ENCODE measurements around the gene ZFP37. TPM values are rescaled to one million over a fixed set of nuclear protein-coding genes. Genes with fewer than 3 reads are reported as not detected.
A peak's percentile ranks its signal among the peaks of the same experiment; 100 is the strongest.
"Not testable (repeated sequence)": the region's sequence is repeated elsewhere in the genome, so short reads cannot be mapped to it uniquely, and the experiment has no call there.

Gene ZFP37
- total RNA-seq (2014; rRNA removed; shearing (Covaris generic)) = not detected in 2 replicates

- peak; percentile 1 for DNase-seq (ENCODE audit: low spot score)
Observed at GRCh38 chr9:113056191-113057106, at the start of gene ZFP37. TSS of gene ZFP37 (minus strand) at chr9:113056724. CDS start at chr9:113056688, 36 bp downstream.

- DNase-seq (ENCODE audit: low spot score) = not testable (repeated sequence)
Observed at GRCh38 chr9:113105345-113105744, 48.8 kb upstream of the ZFP37 start.

GRCh38 chr9:113095561-113095960 lies 39.0 kb upstream of the ZFP37 start:
- DNase-seq (ENCODE audit: low spot score) = no peak

- not testable (repeated sequence) for DNase-seq (ENCODE audit: low spot score)
Observed at GRCh38 chr9:113089924-113090323, 33.4 kb upstream of the ZFP37 start.

- DNase-seq (ENCODE audit: low spot score) = not testable (repeated sequence)
Observed at GRCh38 chr9:113089143-113089505, 32.6 kb upstream of the ZFP37 start.

DNA sequence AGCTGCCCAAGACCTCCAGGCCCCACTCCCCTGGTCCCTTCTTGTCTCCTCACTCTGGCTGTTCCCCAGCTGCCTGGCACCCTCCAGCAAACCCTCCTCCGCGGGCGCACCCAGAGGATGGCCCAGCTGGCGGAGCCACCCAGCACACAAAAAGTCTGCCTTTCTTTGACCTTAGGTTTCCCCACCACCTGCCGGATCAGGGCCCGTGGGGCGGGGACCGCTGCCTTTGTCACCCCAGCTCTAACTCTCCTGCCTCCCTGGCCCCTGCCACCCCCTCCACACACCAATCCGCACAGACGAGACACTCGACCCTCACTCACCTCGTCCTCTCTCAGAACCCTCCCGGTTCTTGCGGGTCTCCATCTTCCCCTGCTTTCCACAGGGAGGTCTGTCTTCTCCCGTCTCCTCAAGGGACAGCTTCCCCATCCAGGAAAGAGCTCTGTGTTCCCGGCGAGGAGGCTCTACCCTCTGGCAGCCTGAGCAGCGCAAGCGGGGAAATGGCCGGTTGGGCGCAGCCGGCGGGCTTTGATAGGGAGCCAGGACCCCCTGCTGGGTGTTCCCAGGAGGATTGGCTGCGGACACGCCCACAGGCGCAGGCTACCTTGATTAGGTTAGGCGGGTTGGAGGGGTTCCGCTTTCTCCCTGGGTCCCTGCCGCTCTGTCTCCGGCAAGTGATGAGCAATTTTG lies 32.1 kb upstream of the ZFP37 start:
- DNase-seq (ENCODE audit: low spot score) = not testable (repeated sequence)

- DNase-seq (ENCODE audit: low spot score) = not testable (repeated sequence)
Observed at GRCh38 chr9:113062932-113063310, 6.4 kb upstream of the ZFP37 start.

DNA sequence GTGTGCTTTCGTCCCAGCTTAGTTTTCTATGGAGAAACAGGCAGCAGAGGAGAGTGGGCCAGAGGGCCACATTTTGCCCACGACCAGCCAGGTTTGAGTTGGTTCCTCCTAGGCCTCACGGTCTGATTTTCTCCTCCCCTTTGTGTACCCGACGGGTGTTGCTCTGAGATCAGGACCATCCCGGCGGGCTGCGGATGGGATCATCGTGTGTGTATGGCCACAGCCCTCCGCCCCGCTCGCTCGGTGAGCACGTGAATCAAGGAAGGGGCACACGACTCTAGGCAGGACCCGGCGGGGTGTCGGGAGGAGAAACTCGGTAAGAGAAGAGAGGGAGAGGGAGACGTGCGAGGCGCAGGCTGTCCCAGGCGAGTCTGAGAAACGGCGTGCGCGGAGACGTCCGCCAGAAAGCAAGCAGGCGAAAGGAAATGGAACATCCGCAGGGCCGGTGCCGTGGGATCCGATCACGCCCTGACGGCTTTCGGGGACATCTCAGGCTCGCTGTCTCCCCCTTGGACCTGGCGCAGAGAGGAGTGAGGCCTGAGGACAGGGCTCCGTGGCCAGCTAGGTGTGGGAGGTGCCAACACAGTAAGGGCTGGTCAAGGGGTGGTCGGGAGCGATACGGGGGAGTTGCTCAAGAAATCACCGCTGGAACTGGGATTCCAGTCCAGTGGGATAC lies 5.9 kb upstream of the ZFP37 start:
- not testable (repeated sequence) for DNase-seq (ENCODE audit: low spot score)

- DNase-seq (ENCODE audit: low spot score) = not testable (repeated sequence)
Observed at GRCh38 chr9:113061072-113061850, 4.7 kb upstream of the ZFP37 start.

DNA sequence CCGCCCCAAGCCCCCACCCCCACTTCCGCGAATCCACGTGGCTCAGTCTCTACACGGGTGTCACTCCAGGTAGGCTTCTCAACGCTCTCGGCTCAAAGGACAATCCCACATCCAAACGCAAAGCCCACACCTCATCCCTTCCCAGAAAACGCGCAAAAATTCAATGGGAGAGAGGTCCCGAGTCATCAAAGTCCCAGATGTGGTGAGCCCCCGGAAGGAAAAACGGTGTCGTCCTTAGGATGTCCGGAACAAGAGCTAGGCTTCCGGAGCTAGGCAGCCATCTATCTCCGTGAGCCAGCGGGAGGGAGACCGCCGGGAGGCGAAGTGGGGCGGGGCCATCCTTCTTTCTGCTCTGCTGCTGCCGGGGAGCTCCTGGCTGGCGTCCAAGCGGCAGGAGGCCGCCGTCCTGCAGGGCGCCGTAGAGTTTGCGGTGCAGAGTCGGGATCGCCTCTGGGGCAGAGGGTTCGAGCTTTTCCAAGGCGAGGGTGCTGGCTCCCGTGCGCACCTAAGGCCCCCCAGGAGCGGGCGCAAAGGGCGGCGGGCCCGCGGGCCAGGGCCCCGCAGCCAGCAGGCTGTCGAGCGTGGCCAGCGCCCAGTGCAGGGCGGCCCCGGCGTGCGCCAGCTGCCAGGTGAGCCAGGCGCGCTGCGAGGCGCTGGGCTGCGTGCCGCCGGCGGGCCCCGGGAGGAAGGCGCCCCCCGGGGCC lies 3.2 kb upstream of the ZFP37 start:
- not testable (repeated sequence) for DNase-seq (ENCODE audit: low spot score)

- DNase-seq (ENCODE audit: low spot score) = no peak
Observed at GRCh38 chr9:113057193-113057592, 669 bp upstream of the ZFP37 start.

DNA sequence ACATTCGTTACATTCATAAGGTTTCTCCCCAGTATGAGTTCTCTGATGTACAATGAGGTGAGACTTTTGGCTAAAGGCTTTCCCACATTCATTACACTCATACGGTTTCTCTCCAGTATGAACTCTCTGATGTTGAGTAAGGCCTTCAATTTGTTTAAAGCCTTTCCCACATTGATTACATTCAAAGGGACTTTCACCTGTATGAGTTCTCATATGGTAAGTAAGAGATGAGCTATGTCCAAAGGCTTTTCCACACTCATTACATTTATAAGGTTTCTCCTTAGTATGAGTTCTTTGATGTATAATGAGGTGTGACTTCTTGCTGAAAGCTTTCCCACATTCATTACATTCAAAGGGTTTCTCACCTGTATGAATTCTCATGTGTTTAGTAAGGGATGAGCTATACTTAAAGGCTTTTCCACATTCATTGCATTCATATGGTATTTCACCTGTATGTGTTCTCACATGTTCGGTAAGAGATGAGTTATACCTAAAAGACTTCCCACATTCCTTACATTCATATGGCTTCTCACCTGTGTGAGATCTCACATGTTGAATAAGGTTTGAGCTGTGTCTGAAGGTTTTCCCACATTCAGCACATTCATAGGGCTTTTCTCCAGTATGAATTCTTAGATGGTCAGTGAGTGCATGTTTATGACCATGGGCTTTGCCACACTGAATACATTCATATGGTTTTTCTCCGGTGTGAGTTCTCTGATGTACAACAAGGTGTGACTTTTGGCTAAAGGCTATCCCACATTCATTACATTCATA lies 13.5 kb downstream of the ZFP37 start:
- DNase-seq (ENCODE audit: low spot score) = peak; percentile 9

GRCh38 chr9:113026200-113026599 lies 30.3 kb downstream of the ZFP37 start:
- DNase-seq (ENCODE audit: low spot score) = no peak

- DNase-seq (ENCODE audit: low spot score) = no peak
Observed at GRCh38 chr9:113018247-113018646, 38.3 kb downstream of the ZFP37 start.

DNA sequence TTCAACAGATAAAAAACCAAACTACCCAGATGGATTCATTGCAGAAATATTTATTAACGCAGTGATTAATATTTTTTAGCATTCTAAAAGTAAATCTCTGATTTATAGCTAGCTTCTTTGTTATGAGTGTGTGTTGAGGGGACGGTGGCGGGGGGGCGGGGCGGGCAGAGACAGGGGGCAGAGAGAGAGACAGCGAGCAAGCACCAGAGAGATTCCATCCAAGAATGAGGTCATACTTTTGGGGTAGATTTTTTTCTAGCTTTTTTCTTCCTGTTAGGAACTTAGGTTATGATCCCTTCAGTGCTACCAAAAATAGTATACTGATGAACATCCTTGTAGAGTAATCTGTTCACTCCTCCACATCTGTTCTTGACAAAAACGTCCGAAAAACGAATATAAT lies 44.0 kb downstream of the ZFP37 start:
- no peak for DNase-seq (ENCODE audit: low spot score)

GRCh38 chr9:113011911-113012381 lies 44.6 kb downstream of the ZFP37 start, which contains the start of gene ZNF883:
TSS of gene ZNF883 (minus strand) at chr9:113012192.
- DNase-seq (ENCODE audit: low spot score) = no peak

DNA sequence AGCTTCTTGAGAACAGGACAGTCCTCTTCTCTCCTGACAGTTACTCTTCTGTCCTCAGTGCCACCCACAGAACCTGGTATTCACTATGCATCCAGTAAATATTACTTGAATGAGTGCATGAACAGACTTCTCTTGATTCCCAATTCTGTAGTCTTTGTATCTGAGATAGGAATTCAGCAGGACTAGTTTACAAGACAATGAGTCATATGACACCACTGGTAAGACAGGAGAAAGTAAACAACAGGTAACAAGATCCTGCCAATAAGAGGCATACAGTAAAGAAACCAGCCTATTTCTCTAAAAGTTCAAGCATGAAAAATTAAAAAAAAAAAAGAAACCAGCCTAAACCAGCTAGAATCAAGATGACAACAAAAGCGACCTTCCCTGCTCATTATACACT lies 50.7 kb downstream of the ZFP37 start:
- no peak for DNase-seq (ENCODE audit: low spot score)

DNA sequence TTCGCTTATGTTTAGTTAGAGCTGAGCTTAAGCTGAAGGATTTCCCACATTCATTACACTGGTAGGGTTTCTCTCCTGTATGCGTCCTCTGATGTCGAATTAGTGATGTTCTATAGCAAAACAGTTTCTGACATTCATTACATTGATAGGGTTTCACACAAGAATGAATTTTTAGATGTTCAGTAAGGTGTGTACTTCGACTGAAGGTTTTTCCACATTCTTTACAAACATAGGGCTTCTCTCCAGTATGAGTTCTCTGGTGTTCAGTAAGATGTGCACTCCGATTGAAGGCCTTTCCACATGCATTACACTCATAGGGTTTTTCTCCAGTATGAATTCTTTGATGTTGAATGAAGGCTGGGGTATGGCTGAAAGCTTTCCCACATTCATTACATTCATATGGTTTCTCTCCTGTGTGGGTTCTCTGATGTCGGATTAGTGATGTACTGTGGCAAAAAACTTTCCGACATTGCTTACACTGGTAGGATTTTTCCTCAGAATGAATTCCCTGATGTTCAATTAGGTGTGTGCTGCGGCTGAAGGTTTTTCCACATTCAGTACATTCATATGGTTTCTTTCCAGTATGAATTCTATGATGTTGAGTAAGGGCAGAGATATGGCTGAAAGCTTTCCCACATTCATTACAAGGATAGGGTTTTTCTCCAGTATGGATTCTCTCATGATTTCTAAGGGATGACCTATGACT lies 59.1 kb downstream of the ZFP37 start:
- no peak for DNase-seq (ENCODE audit: low spot score)
